Measurements from ENCODE around the gene KRT222.

DNA sequence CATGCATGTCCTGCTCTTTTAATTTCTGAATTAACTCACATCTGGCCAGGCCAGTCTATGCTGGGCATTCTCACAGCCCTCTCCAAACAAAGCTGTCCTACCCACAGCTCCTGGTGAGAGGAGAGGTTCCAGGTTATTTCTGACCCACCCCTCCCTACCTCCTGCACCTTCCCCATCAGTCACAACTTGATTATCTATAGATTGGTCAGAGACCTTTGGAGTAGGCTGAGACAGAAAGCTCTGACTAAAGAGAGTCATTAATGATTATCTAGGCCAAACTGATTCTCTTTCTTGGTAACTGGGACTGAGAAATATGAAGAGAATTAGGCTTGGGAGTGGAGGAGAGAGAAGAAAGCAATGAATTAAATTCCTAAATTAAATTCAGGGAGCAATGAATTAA, 1.4 kb upstream of the KRT222 start:
- TF ChIP-seq POLR2A (IDR thresholded peaks at IDR 0.05; ENCODE audit: low read length): no peak
- TF ChIP-seq GATA1 (IDR thresholded peaks at IDR 0.05; ENCODE audit: low read depth, low read length): no peak

Measured in erythroblast (primary cell).